HEK293 (cell line): ENCODE data around the gene FHL2.
A peak's percentile ranks its signal among the peaks of the same experiment; 100 is the strongest.

Experiments used
- CTCF ChIA-PET: fragments of 350-600 bp; formaldehyde crosslinking; extraction: SDS; loops from one replicate; lab custom pipeline; 2021; ENCODE audit warnings: antibody characterized with exemption; lab: Yijun Ruan, JAX
- POLR2A ChIA-PET: fragments of 300-600 bp; formaldehyde crosslinking; extraction: SDS; loops from one replicate; lab custom pipeline; 2020; ENCODE audit warnings: antibody characterized with exemption, inconsistent platforms; lab: Yijun Ruan, JAX
- H3K27ac ChIP-seq: fragments of 200-500 bp; sonication (Bioruptor generic); 2 replicates; pipeline ENCODE4 v1.5.1; 2014; ENCODE audit warnings: low read depth, low read length, control low read depth, inconsistent platforms; ENCODE audit errors: extremely low read depth
- H3K36me3 ChIP-seq, 2 experiments: fragments of 200-500 bp in 1 of 2; sonication (Bioruptor generic) in 1 of 2; 1 replicate in 1 of 2; 2 replicates in 1 of 2; pipeline ENCODE4 v1.5.1; 2014 to 2017; ENCODE audit warnings: inconsistent platforms in 2 of 2, low read length in 2 of 2; ENCODE audit not compliant: control insufficient read depth in 2 of 2, insufficient read depth in 1 of 2
- H3K4me1 ChIP-seq: fragments of 200-500 bp; sonication (Bioruptor generic); 2 replicates; pipeline ENCODE4 v1.5.1; 2014; ENCODE audit warnings: mild to moderate bottlenecking, low read length, inconsistent platforms; ENCODE audit not compliant: control insufficient read depth, insufficient read depth
- H3K4me3 ChIP-seq: 2 replicates; pipeline ENCODE4 v1.5.1; 2011; ENCODE audit warnings: low read depth, mild to moderate bottlenecking, control low read depth, low read length, moderate library complexity
- H3K9me3 ChIP-seq: fragments of 200-500 bp; sonication (Bioruptor generic); 2 replicates; pipeline ENCODE4 v1.5.1; 2014; ENCODE audit warnings: low read depth, low read length, inconsistent platforms; ENCODE audit not compliant: control insufficient read depth, insufficient read depth
- EGR2 ChIP-seq: fragments of 450-650 bp; formaldehyde crosslinking; IDR thresholded peaks from 2 replicates; pipeline ENCODE4 v1.5.1; 2016; ENCODE audit warnings: low read depth, missing biosample characterization, missing genetic modification characterization
- FEZF1 ChIP-seq: fragments of 450-650 bp; formaldehyde crosslinking; IDR thresholded peaks from 2 replicates; pipeline ENCODE4 v1.5.1; 2016; ENCODE audit warnings: missing biosample characterization, missing genetic modification characterization
- GFI1B ChIP-seq: fragments of 450-650 bp; formaldehyde crosslinking; IDR thresholded peaks from 2 replicates; pipeline ENCODE4 v1.5.1; 2016; ENCODE audit warnings: missing biosample characterization, missing genetic modification characterization
- GLIS1 ChIP-seq: fragments of 450-650 bp; formaldehyde crosslinking; IDR thresholded peaks from 2 replicates; pipeline ENCODE4 v1.5.1; 2016; ENCODE audit warnings: missing biosample characterization, missing genetic modification characterization
- IKZF3 ChIP-seq: fragments of 450-650 bp; IDR thresholded peaks from 2 replicates; pipeline ENCODE4 v1.5.0; 2018; ENCODE audit warnings: missing biosample characterization, mild to moderate bottlenecking, missing genetic modification characterization, moderate library complexity
- KLF7 ChIP-seq: fragments of 450-650 bp; formaldehyde crosslinking; IDR thresholded peaks from 2 replicates; pipeline ENCODE4 v1.5.1; 2016; ENCODE audit warnings: missing biosample characterization, missing genetic modification characterization, borderline replicate concordance
- KLF8 ChIP-seq: fragments of 450-650 bp; formaldehyde crosslinking; IDR thresholded peaks from 2 replicates; pipeline ENCODE4 v1.5.1; 2016; ENCODE audit warnings: missing biosample characterization, missing genetic modification characterization
- PRDM6 ChIP-seq: fragments of 450-650 bp; formaldehyde crosslinking; IDR thresholded peaks from 2 replicates; pipeline ENCODE4 v1.5.1; 2017; ENCODE audit warnings: missing biosample characterization, missing genetic modification characterization
- ZBTB11 ChIP-seq: fragments of 450-650 bp; formaldehyde crosslinking; conservative IDR thresholded peaks from 2 replicates; pipeline ENCODE4 v1.5.1; 2016; ENCODE audit warnings: low read depth, missing biosample characterization, missing genetic modification characterization
- ZFHX2 ChIP-seq: fragments of 450-650 bp; formaldehyde crosslinking; conservative IDR thresholded peaks from 2 replicates; pipeline ENCODE4 v1.5.1; 2016; ENCODE audit warnings: missing biosample characterization, missing genetic modification characterization
- ZFP3 ChIP-seq: fragments of 450-650 bp; formaldehyde crosslinking; IDR thresholded peaks from 2 replicates; pipeline ENCODE4 v1.5.1; 2016; ENCODE audit warnings: low read depth, missing biosample characterization, missing genetic modification characterization
- ZNF155 ChIP-seq: fragments of 450-650 bp; formaldehyde crosslinking; IDR thresholded peaks from 2 replicates; pipeline ENCODE4 v1.5.1; 2016; ENCODE audit warnings: missing biosample characterization, missing genetic modification characterization
- ZNF214 ChIP-seq: fragments of 450-650 bp; formaldehyde crosslinking; IDR thresholded peaks from 2 replicates; pipeline ENCODE4 v1.5.1; 2017; ENCODE audit warnings: missing biosample characterization, mild to moderate bottlenecking, missing genetic modification characterization, borderline replicate concordance
- ZNF266 ChIP-seq: fragments of 450-650 bp; formaldehyde crosslinking; IDR thresholded peaks from 2 replicates; pipeline ENCODE4 v1.5.1; 2016; ENCODE audit warnings: missing biosample characterization, missing genetic modification characterization, low read depth
- ZNF529 ChIP-seq: fragments of 450-650 bp; formaldehyde crosslinking; IDR thresholded peaks from 2 replicates; pipeline ENCODE4 v1.5.1; 2017; ENCODE audit warnings: missing genetic modification characterization, missing biosample characterization; ENCODE audit not compliant: insufficient replicate concordance
- ZNF549 ChIP-seq: fragments of 450-650 bp; IDR thresholded peaks from 2 replicates; pipeline ENCODE4 v1.5.1; 2018; ENCODE audit warnings: missing biosample characterization, missing genetic modification characterization, mild to moderate bottlenecking, inconsistent platforms, moderate library complexity
- ZNF639 ChIP-seq: fragments of 450-650 bp; formaldehyde crosslinking; IDR thresholded peaks from 2 replicates; pipeline ENCODE4 v1.5.1; 2016; ENCODE audit warnings: missing biosample characterization, missing genetic modification characterization
- ZNF654 ChIP-seq: fragments of 450-650 bp; formaldehyde crosslinking; IDR thresholded peaks from 2 replicates; pipeline ENCODE4 v1.5.1; 2016; ENCODE audit warnings: low read depth, missing biosample characterization, missing genetic modification characterization
- ZNF664 ChIP-seq: fragments of 450-650 bp; formaldehyde crosslinking; IDR thresholded peaks from 2 replicates; pipeline ENCODE4 v1.5.1; 2016; ENCODE audit warnings: missing biosample characterization, missing genetic modification characterization
- ZNF843 ChIP-seq: fragments of 450-650 bp; formaldehyde crosslinking; IDR thresholded peaks from 2 replicates; pipeline ENCODE4 v1.5.1; 2016; ENCODE audit warnings: missing biosample characterization, missing genetic modification characterization
- ZXDB ChIP-seq: fragments of 450-650 bp; formaldehyde crosslinking; IDR thresholded peaks from 2 replicates; pipeline ENCODE4 v1.5.1; 2016; ENCODE audit warnings: missing biosample characterization, missing genetic modification characterization

The FHL2 gene

GRCh38 chr2:105344704-105345345, 54.0 kb downstream of the FHL2 start:
- CTCF ChIA-PET: interaction anchor here (0.6 to 7.9 kb wide), 26 partner anchors 9 to 209 kb away, joined by 3 to 83 read pairs (median 4); partner anchors contain the start of gene FHL2
- H3K4me1 ChIP-seq: no peaks in the 10 kb centered on the region
- POLR2A ChIA-PET: interaction anchor here (0.5 kb wide), 1 partner anchor 52 kb away, joined by 12 read pairs; no protein-coding TSS in a partner anchor
- H3K27ac ChIP-seq: peak overlapping the region; percentile 21
- H3K9me3 ChIP-seq: no peaks in the 10 kb centered on the region
- no peak overlapping the region for H3K4me3 ChIP-seq
- no peak for TF ChIP-seq KLF7 (tag by site-specific recombination)
- TF ChIP-seq ZNF639 (tag by site-specific recombination): no peak
- no peak for TF ChIP-seq ZNF529
- no peak for TF ChIP-seq ZFP3 (tag by site-specific recombination)
- no peak for TF ChIP-seq KLF8 (tag by site-specific recombination)
- TF ChIP-seq GFI1B (tag by site-specific recombination): peak; percentile 59; the same call in 1 of the 2 replicates
- peak; percentile 79 for TF ChIP-seq FEZF1 (tag by site-specific recombination)
- TF ChIP-seq ZNF843 (tag by site-specific recombination): peak; percentile 78
- TF ChIP-seq ZFHX2 (tag by site-specific recombination): no peak
- TF ChIP-seq ZNF266 (tag by site-specific recombination): no peak
- TF ChIP-seq ZNF155 (tag by site-specific recombination): no peak
- TF ChIP-seq PRDM6: peak; percentile 30; the same call in 1 of the 2 replicates
- TF ChIP-seq IKZF3 (tag by site-specific recombination): no peak
- no peak for TF ChIP-seq ZNF214 (tag by site-specific recombination)
- TF ChIP-seq ZNF664 (tag by site-specific recombination): no peak
- TF ChIP-seq ZBTB11 (tag by site-specific recombination): no peak
- TF ChIP-seq ZNF654 (tag by site-specific recombination): peak; percentile 45
- peak; percentile 59; the same call in 1 of the 2 replicates for TF ChIP-seq ZXDB (tag by site-specific recombination)
- TF ChIP-seq EGR2 (tag by site-specific recombination): no peak
- TF ChIP-seq ZNF549 (tag by site-specific recombination): no peak
- TF ChIP-seq GLIS1 (tag by site-specific recombination): no peak
- TF ChIP-seq, all 188 proteins: peak for 6
- peaks cover 72 to 92% of the 10 kb centered on the region in 2 experiments for H3K36me3 ChIP-seq
